Spleen (tissue), 7 donors: ENCODE results near the gene MDH2.
"Not testable (repeated sequence)": the region's sequence is repeated elsewhere in the genome, so short reads cannot be mapped to it uniquely, and the experiment has no call there.

ENCODE experiments used
- CTCF ChIP-seq, 11 experiments: fragments of 200-600 bp in 7 of 11; fragments of 450-650 bp in 4 of 11; sonication (generic) in 4 of 11; IDR thresholded peaks in 8 of 11; conservative IDR thresholded peaks in 3 of 11; 1 replicate in 7 of 11; 2 replicates in 4 of 11; pipeline versions ENCODE4 v1.4.0 to v1.8.0; 2016 to 2021; ENCODE audit warnings: antibody characterized with exemption in 11 of 11, inconsistent platforms in 4 of 11, mild to moderate bottlenecking in 1 of 11
- POLR2A ChIP-seq, 3 donors: fragments of 450-650 bp; IDR thresholded peaks; one replicate each; pipeline ENCODE4 v1.5.1; 2017; ENCODE audit warnings: antibody characterized with exemption in 3 of 3, mild to moderate bottlenecking in 1 of 3
- POLR2AphosphoS5 ChIP-seq, 3 donors: sonication (generic); formaldehyde crosslinking; IDR thresholded peaks; one replicate each; pipeline ENCODE4 v1.5.1; 2017; ENCODE audit warnings: antibody characterized with exemption in 3 of 3
- donor health status: DM: no; HTN: no; CAD: no; lungs with moderate emphysema.
- donor health status: DM: no; HTN: no; CAD: no.
- donor health status: DM: no; HTN: no; CAD: no.

GRCh38 chr7:76029682-76030081 is 18.2 kb upstream of the MDH2 start:
- TF ChIP-seq CTCF (IDR thresholded peaks at IDR 0.05 in 8 of 11, conservative IDR thresholded peaks at IDR 0.05 in 3 of 11); POLR2A (IDR thresholded peaks at IDR 0.05); POLR2AphosphoS5 (IDR thresholded peaks at IDR 0.05): not testable (repeated sequence)
